Endothelial cell of umbilical vein (primary cell): ENCODE data around the gene CSH2.
"Not testable (repeated sequence)": the region's sequence is repeated elsewhere in the genome, so short reads cannot be mapped to it uniquely, and the experiment has no call there.

Experiments used
- CTCF ChIP-seq, 2 donors: IDR thresholded peaks; 1 replicate in 1 of 2; 2 replicates in 1 of 2; pipeline ENCODE4 v1.5.1; 2011; ENCODE audit warnings: low read length in 2 of 2, mild to moderate bottlenecking in 2 of 2, moderate library complexity in 2 of 2, control low read depth in 1 of 2, inconsistent platforms in 1 of 2, low read depth in 1 of 2; ENCODE audit not compliant: insufficient read depth in 1 of 2; ENCODE audit errors: extremely low read depth in 1 of 2
- EZH2 ChIP-seq: IDR thresholded peaks from 2 replicates; pipeline ENCODE4 v1.6.1; 2012; ENCODE audit warnings: borderline replicate concordance, low read depth, mild to moderate bottlenecking, moderate library complexity, low read length, inconsistent platforms; ENCODE audit not compliant: severe bottlenecking
- GATA2 ChIP-seq: IDR thresholded peaks from 2 replicates; pipeline ENCODE4 v1.7.0; 2011; ENCODE audit warnings: low read depth, mild to moderate bottlenecking, moderate library complexity, mixed read lengths, low read length; ENCODE audit not compliant: insufficient read length, insufficient read depth
- JUN ChIP-seq: IDR thresholded peaks from 2 replicates; pipeline ENCODE4 v1.6.1; 2011; ENCODE audit warnings: borderline replicate concordance, low read depth; ENCODE audit not compliant: insufficient read length, insufficient read depth
- POLR2A ChIP-seq: IDR thresholded peaks from 2 replicates; pipeline ENCODE4 v1.6.1; 2012; ENCODE audit warnings: low read depth, mild to moderate bottlenecking, control low read depth, low read length
- POLR2AphosphoS5 ChIP-seq: IDR thresholded peaks from 2 replicates; pipeline ENCODE4 v1.6.1; 2012; ENCODE audit warnings: low read depth, mild to moderate bottlenecking, control low read depth, low read length, moderate library complexity; ENCODE audit not compliant: insufficient read depth
- TF ChIP-seq, protein P1 (sequence below): IDR thresholded peaks from 2 replicates; pipeline ENCODE4 v1.6.1; 2011; ENCODE audit not compliant: insufficient read depth, insufficient read length

DNA sequence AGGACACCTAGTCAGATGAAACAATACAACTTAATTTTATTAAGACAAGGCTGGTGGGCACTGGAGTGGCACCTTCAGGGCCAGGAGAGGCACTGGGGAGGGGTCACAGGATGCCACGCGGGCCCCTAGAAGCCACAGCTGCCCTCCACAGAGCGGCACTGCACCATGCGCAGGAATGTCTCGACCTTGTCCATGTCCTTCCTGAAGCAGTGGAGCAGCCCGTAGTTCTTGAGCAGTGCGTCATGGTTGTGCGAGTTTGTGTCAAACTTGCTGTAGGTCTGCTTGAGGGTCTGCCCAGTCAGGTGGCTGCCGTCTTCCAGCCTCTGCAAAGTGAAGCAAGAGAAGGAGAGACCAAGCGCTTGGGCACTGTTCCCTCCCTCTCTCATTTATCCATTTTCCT is 36.1 kb upstream of the CSH2 start:
- TF ChIP-seq CTCF (IDR thresholded peaks at IDR 0.05; ENCODE audit: extremely low read depth in 1 of 2, insufficient read depth in 1 of 2, low read depth in 1 of 2, low read length in 2 of 2); POLR2A; EZH2; POLR2AphosphoS5; GATA2; JUN: not testable (repeated sequence)
- TF ChIP-seq, protein P1, sequence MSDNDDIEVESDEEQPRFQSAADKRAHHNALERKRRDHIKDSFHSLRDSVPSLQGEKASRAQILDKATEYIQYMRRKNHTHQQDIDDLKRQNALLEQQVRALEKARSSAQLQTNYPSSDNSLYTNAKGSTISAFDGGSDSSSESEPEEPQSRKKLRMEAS, result not testable (repeated sequence)
